Lower leg skin (tissue), 3 donors: ENCODE data around the gene AFDN.

Experiments
- POLR2A ChIP-seq, 2 donors: fragments of 450-650 bp; IDR thresholded peaks; one replicate each; pipeline ENCODE4 v1.6.1; 2016 to 2017; ENCODE audit warnings: antibody characterized with exemption in 2 of 2, mild to moderate bottlenecking in 1 of 2, moderate library complexity in 1 of 2
- TF ChIP-seq, protein P1 (sequence below), 3 donors: fragments of 450-650 bp; IDR thresholded peaks; one replicate each; pipeline ENCODE4 v1.5.1; 2016; ENCODE audit warnings: antibody characterized with exemption in 3 of 3, mild to moderate bottlenecking in 3 of 3, moderate library complexity in 2 of 3

DNA sequence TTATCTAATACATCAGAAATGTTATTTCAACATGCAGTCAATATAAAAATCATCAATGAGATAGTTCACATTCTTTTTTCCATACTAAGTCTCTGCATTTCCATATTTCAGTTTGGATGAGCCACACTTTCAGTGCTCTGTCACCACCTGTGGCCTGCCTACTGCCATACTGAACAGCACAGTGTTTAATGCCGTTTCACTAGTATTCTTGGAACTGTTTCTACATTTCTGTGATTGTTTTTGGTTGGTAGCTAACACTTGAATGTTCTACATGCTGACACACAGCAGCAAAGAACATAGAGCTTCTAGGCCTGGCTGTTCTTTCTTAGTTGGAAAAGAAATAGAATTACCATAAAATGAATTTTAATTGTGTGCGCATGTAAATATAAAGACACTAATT lies 109.3 kb downstream of the AFDN start:
- TF ChIP-seq, protein P1, sequence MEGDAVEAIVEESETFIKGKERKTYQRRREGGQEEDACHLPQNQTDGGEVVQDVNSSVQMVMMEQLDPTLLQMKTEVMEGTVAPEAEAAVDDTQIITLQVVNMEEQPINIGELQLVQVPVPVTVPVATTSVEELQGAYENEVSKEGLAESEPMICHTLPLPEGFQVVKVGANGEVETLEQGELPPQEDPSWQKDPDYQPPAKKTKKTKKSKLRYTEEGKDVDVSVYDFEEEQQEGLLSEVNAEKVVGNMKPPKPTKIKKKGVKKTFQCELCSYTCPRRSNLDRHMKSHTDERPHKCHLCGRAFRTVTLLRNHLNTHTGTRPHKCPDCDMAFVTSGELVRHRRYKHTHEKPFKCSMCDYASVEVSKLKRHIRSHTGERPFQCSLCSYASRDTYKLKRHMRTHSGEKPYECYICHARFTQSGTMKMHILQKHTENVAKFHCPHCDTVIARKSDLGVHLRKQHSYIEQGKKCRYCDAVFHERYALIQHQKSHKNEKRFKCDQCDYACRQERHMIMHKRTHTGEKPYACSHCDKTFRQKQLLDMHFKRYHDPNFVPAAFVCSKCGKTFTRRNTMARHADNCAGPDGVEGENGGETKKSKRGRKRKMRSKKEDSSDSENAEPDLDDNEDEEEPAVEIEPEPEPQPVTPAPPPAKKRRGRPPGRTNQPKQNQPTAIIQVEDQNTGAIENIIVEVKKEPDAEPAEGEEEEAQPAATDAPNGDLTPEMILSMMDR (IDR thresholded peaks at IDR 0.05): no peak
- no peak for TF ChIP-seq POLR2A (IDR thresholded peaks at IDR 0.05)
